Naive B cell (primary cell): Measurements from ENCODE around the gene RNF40. TPM values are rescaled to one million over a fixed set of nuclear protein-coding genes. Genes with fewer than 3 reads are reported as not detected.

Source experiments
- ATAC-seq, 2 donors: fragments of 150-1000 bp; cut with Tn5 transposase; 2 replicates each; pipeline ENCODE4 v1.10.0; 2021; ENCODE audit warnings: low read depth in 2 of 2, mild to moderate bottlenecking in 2 of 2, moderate library complexity in 2 of 2
- DNase-seq: peaks from one replicate; pipeline ENCODE4 v3.0.0; 2022
- H3K27ac Mint-ChIP-seq, 6 donors: one replicate each; pipeline ENCODE4 v1.8.0; 2020 to 2022; ENCODE audit warnings: mild to moderate bottlenecking in 6 of 6, mixed read lengths in 6 of 6, moderate library complexity in 5 of 6, inconsistent platforms in 2 of 6
- H3K27me3 Mint-ChIP-seq, 3 donors: one replicate each; pipeline ENCODE4 v1.8.0; 2021 to 2022; ENCODE audit warnings: mixed read lengths in 3 of 3, mild to moderate bottlenecking in 1 of 3
- H3K36me3 Mint-ChIP-seq, 2 donors: one replicate each; pipeline ENCODE4 v1.8.0; 2020 to 2022; ENCODE audit warnings: mixed read lengths in 2 of 2, inconsistent platforms in 1 of 2, mild to moderate bottlenecking in 1 of 2
- H3K4me1 Mint-ChIP-seq, 3 donors: one replicate each; pipeline ENCODE4 v1.8.0; 2020 to 2022; ENCODE audit warnings: mixed read lengths in 3 of 3, inconsistent platforms in 1 of 3, mild to moderate bottlenecking in 1 of 3, moderate library complexity in 1 of 3
- H3K4me3 Mint-ChIP-seq, 8 donors: one replicate each; pipeline ENCODE4 v1.8.0; 2020 to 2022; ENCODE audit warnings: mild to moderate bottlenecking in 8 of 8, mixed read lengths in 8 of 8, moderate library complexity in 8 of 8, inconsistent platforms in 2 of 8
- H3K9me3 Mint-ChIP-seq, 7 donors: one replicate each; pipeline ENCODE4 v1.8.0; 2020 to 2022; ENCODE audit warnings: mixed read lengths in 7 of 7, mild to moderate bottlenecking in 5 of 7, inconsistent platforms in 2 of 7, moderate library complexity in 1 of 7
- polyA plus RNA-seq, 6 donors: library from polyadenylated mRNA; unstranded; fragments of 300-500 nt; fragmentation: Illumina TruSeq; gene quantifications; one replicate each; pipeline ENCODE4 v1.2.3, GENCODE V29; 2021; ENCODE audit warnings: low read depth in 6 of 6

Gene RNF40
- polyA plus RNA-seq, 6 donors from 2014 or later, result 15.0 to 51.6 (median 28.8) TPM

- no peak for DNase-seq
- ATAC-seq, result no peak
- peak overlapping the region in 2 of 8 donors; percentile 6 to 36 for H3K4me3 Mint-ChIP-seq
- H3K27ac Mint-ChIP-seq, result no peak overlapping the region
- H3K4me1 Mint-ChIP-seq, result peaks cover 25 to 48% (median 43%) of the 10 kb centered on the region in 3 donors
- H3K36me3 Mint-ChIP-seq, result peaks cover 3 to 19% of the 10 kb centered on the region in 2 donors
- peaks cover 6 to 17% (median 11%) of the 10 kb centered on the region in 3 donors for H3K27me3 Mint-ChIP-seq
- no peaks in the 10 kb centered on the region for H3K9me3 Mint-ChIP-seq
Measured at GRCh38 chr16:30773826-30774225, 11.7 kb downstream of the RNF40 start.

GRCh38 chr16:30774367-30775130, 12.4 kb downstream of the RNF40 start:
- Mint-ChIP-seq H3K27me3 (peaks cover 6 to 21% (median 11%) of the 10 kb centered on the region in 3 donors), H3K27ac (peak overlapping the region in 1 of 6 donors; percentile 89), H3K9me3 (no peaks in the 10 kb centered on the region), H3K36me3 (peaks cover 0 to 15% of the 10 kb centered on the region in 2 donors), H3K4me1 (peaks cover 25 to 48% (median 42%) of the 10 kb centered on the region in 3 donors), H3K4me3 (peak overlapping the region; percentile 61 to 95 (median 88))
- ATAC-seq, result no peak
- DNase-seq, result no peak

DNA sequence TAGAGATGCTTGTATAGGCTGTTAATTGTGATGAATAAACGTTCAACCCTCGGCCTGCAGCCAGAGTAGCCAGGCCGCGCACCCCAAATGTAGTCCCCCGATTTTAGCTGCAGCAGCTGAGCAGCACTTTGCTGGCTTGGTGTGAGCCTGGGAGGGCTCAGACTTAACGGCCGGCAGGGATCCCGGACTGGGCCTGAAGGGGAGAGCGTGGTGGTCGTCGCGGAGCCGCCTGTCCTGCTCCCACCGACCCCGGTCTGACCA, 12.9 kb downstream of the RNF40 start:
- Mint-ChIP-seq H3K9me3 (no peaks in the 10 kb centered on the region), H3K4me3 (peak overlapping the region; percentile 61 to 95 (median 88)), H3K27ac (peak overlapping the region in 1 of 6 donors; percentile 42), H3K36me3 (peaks cover 0 to 15% of the 10 kb centered on the region in 2 donors), H3K4me1 (peaks cover 25 to 48% (median 42%) of the 10 kb centered on the region in 3 donors), H3K27me3 (peaks cover 6 to 21% (median 11%) of the 10 kb centered on the region in 3 donors)
- ATAC-seq, result no peak
- DNase-seq, result no peak

GRCh38 chr16:30775392-30776188, 13.5 kb downstream of the RNF40 start:
- H3K27ac Mint-ChIP-seq, result peak overlapping the region in 1 of 6 donors; percentile 42
- peaks cover 0 to 15% of the 10 kb centered on the region in 2 donors for H3K36me3 Mint-ChIP-seq
- DNase-seq (peak; percentile 33), ATAC-seq (peak; percentile 78 to 80)
- H3K4me3 Mint-ChIP-seq, result peak overlapping the region; percentile 61 to 95 (median 88)
- peaks cover 6 to 21% (median 11%) of the 10 kb centered on the region in 3 donors for H3K27me3 Mint-ChIP-seq
- no peaks in the 10 kb centered on the region for H3K9me3 Mint-ChIP-seq
- peaks cover 25 to 48% (median 42%) of the 10 kb centered on the region in 3 donors for H3K4me1 Mint-ChIP-seq

DNA sequence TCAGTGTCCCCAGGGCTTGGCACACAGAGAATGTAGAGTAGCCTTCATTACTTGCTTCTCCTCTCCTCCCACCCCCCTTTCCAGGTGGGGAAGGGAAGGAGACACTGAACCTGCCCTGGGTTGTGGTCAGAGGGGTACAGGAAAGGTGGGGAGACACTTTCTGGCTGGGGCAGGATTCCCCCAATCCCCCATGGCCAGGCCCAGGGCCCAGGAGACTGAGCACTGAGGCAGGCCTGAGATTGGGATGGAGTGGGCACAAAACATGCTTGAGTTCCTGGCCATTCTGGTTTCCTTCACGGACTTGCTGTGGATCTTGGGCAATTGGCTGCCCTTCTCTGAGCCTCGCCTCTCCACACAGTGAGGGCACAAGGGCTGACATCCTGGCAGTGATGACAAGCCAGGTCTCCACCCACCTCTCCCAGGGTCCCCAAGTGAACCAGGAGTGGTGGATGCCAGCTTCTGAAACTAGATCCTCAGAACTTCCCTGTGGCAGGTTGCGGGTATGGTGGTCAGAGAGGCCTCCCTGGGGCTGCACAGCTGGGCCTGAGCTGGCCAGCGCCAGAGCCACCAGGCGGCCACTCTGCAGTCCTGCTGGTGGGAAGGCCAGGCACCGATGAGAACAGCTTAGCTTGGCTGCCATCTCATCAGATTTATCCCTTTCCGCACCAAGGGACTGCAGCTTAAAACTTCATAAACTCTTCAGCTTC, 15.6 kb downstream of the RNF40 start:
- DNase-seq, result no peak
- no peak for ATAC-seq
- Mint-ChIP-seq H3K4me3 (peak overlapping the region in 3 of 8 donors; percentile 10 to 61 (median 41)), H3K27me3 (peaks cover 6 to 21% (median 11%) of the 10 kb centered on the region in 3 donors), H3K27ac (no peak overlapping the region), H3K4me1 (peaks cover 20 to 39% (median 36%) of the 10 kb centered on the region in 3 donors), H3K36me3 (peaks cover 0 to 4% of the 10 kb centered on the region in 2 donors), H3K9me3 (no peaks in the 10 kb centered on the region)

GRCh38 chr16:30778549-30779244, 16.6 kb downstream of the RNF40 start:
- no peak for ATAC-seq
- no peak for DNase-seq
- H3K36me3 Mint-ChIP-seq, result no peaks in the 10 kb centered on the region
- peak overlapping the region in 2 of 8 donors; percentile 54 to 73 for H3K4me3 Mint-ChIP-seq
- H3K27ac Mint-ChIP-seq, result peak overlapping the region in 1 of 6 donors; percentile 15
- H3K27me3 Mint-ChIP-seq, result peaks cover 6 to 21% (median 11%) of the 10 kb centered on the region in 3 donors
- peaks cover 14 to 33% (median 30%) of the 10 kb centered on the region in 3 donors for H3K4me1 Mint-ChIP-seq
- H3K9me3 Mint-ChIP-seq, result no peaks in the 10 kb centered on the region

DNA sequence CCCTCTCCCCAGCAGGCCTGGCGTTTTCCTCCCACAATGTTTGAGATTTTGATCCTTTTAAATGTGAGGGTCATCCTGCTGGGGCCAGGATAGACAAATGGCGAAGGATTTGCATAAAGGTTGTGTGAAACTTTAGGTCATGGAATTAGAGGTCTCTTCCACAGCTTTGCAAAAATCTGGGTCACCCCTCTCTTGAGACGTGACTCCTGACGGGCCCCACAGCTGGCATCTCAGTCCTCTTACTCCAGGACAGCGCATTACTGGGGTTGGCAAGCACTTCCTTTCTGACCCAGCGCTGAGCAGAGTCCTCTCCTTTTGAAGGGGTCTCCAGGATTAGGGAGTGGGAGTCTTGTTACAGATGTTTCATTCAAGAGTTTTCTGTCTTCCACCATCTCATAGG, 17.5 kb downstream of the RNF40 start:
- peaks cover 6 to 21% (median 11%) of the 10 kb centered on the region in 3 donors for H3K27me3 Mint-ChIP-seq
- H3K4me1 Mint-ChIP-seq, result peaks cover 14 to 26% (median 24%) of the 10 kb centered on the region in 3 donors
- ATAC-seq (no peak), DNase-seq (no peak)
- H3K4me3 Mint-ChIP-seq, result no peak overlapping the region
- H3K9me3 Mint-ChIP-seq, result no peaks in the 10 kb centered on the region
- H3K27ac Mint-ChIP-seq, result no peak overlapping the region
- H3K36me3 Mint-ChIP-seq, result no peaks in the 10 kb centered on the region

- no peaks in the 10 kb centered on the region for H3K9me3 Mint-ChIP-seq
- H3K4me3 Mint-ChIP-seq, result no peak overlapping the region
- no peak overlapping the region for H3K27ac Mint-ChIP-seq
- no peaks in the 10 kb centered on the region for H3K36me3 Mint-ChIP-seq
- ATAC-seq (no peak), DNase-seq (no peak)
- H3K27me3 Mint-ChIP-seq, result peaks cover 6 to 21% (median 11%) of the 10 kb centered on the region in 3 donors
- peaks cover 12 to 24% (median 22%) of the 10 kb centered on the region in 3 donors for H3K4me1 Mint-ChIP-seq
Measured at GRCh38 chr16:30780021-30780420, 17.9 kb downstream of the RNF40 start.

- H3K27ac Mint-ChIP-seq, result no peak overlapping the region
- no peak for DNase-seq
- no peaks in the 10 kb centered on the region for H3K9me3 Mint-ChIP-seq
- H3K4me3 Mint-ChIP-seq, result no peak overlapping the region
- peaks cover 10 to 24% (median 18%) of the 10 kb centered on the region in 3 donors for H3K4me1 Mint-ChIP-seq
- peaks cover 6 to 21% (median 11%) of the 10 kb centered on the region in 3 donors for H3K27me3 Mint-ChIP-seq
- ATAC-seq, result no peak
- H3K36me3 Mint-ChIP-seq, result no peaks in the 10 kb centered on the region
Measured at GRCh38 chr16:30780549-30780948, 18.4 kb downstream of the RNF40 start.

DNA sequence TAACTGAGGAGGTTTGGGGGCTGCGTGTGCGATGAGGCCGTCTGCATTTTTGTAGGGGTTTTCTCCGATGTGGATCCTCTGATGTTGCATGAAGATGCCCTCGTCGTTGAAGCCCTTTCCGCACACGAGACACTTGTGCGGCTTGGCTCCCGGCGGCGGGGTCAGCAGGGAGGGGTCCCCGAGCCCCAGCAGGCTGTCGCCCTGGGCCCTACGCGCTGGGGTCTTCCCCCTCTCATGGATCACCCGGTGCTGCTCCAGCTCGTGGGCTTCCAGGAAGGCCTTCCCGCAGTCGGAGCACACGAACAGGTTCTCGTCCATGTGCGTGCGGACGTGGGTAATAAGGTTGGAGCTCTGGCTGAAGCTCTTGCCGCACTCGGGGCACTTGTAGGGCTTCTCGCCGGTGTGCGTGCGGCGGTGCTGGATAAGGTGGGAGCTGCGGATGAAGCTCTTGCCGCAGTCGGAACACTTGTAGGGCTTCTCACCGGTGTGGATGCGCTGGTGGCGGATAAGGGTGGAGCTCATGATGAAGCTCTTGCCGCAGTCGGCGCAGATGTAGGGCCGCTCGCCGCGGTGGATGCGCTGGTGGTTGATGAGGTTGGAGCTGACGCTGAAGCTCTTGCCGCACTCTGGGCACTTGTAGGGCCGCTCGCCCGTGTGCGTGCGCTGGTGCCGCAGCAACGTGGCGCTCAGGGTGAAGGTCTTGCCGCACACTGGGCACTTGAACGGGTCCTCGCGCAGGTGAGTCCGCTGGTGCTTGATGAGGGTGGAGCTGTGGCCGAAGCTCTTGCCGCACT, 20.6 kb downstream of the RNF40 start:
- no peak overlapping the region for H3K4me3 Mint-ChIP-seq
- DNase-seq (no peak), ATAC-seq (no peak)
- no peak overlapping the region for H3K27ac Mint-ChIP-seq
- no peaks in the 10 kb centered on the region for H3K36me3 Mint-ChIP-seq
- peaks cover 16 to 26% (median 18%) of the 10 kb centered on the region in 3 donors for H3K4me1 Mint-ChIP-seq
- H3K27me3 Mint-ChIP-seq, result peaks cover 0 to 10% (median 0%) of the 10 kb centered on the region in 3 donors
- no peaks in the 10 kb centered on the region for H3K9me3 Mint-ChIP-seq

- no peaks in the 10 kb centered on the region for H3K36me3 Mint-ChIP-seq
Measured at GRCh38 chr16:30783280-30784109, 21.4 kb downstream of the RNF40 start.

More at GRCh38 chr16:30783280-30784109, 21.4 kb downstream of the RNF40 start:
- peaks cover 0 to 7% (median 3%) of the 10 kb centered on the region in 3 donors for H3K27me3 Mint-ChIP-seq
- no peaks in the 10 kb centered on the region for H3K9me3 Mint-ChIP-seq
- H3K4me1 Mint-ChIP-seq, result peaks cover 21 to 30% (median 22%) of the 10 kb centered on the region in 3 donors
- DNase-seq (no peak), ATAC-seq (no peak)
- H3K27ac Mint-ChIP-seq, result no peak overlapping the region
- no peak overlapping the region for H3K4me3 Mint-ChIP-seq
